ENCODE measurements around the gene KLHL9. TPM values are rescaled to one million over a fixed set of nuclear protein-coding genes. Genes with fewer than 3 reads are reported as not detected.

KLHL9 gene
- total RNA-seq, 2 donors from 2014 or later = 21.9 to 24.2 TPM

DNA sequence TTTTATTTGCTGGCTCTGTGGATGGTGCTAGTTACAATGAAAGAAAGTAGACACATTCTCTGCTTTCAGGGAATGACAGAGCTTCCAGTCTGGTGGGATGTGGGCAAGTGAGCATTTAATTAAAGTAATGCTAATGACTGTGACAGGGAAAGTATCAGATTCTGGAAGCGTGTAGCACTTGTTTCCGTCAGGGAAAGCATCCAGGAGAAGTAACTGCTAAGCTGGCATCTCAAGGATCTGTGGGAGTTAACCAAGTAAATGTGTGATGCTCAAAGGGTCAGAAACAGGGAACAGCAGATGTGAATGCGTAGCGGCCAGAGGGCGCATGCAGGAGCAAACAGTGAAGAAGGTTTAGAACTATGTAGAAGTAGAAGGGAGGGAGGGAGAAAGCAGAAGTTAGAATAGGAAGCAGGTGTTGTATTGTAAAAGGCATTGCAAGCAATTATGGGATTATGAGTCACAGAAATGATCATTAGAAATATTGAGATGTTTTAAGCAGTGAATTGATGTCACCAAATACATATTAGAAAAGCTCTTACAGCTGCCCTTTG lies 12.2 kb downstream of the KLHL9 start:
- intact Hi-C loops (cut with DNase I) = loop anchor here (10.0 kb wide), 2 partner anchors 72 to 462 kb away; no protein-coding TSS in a partner anchor

GRCh38 chr9:21320465-21320864 lies 14.7 kb downstream of the KLHL9 start:
- no peak for DNase-seq (ENCODE audit: low spot score)
- intact Hi-C loops (cut with DNase I) = loop anchor here (10.0 kb wide), 2 partner anchors 74 to 464 kb away; no protein-coding TSS in a partner anchor

More for the DNA sequence above, 12.2 kb downstream of the KLHL9 start:
- DNase-seq (ENCODE audit: low spot score) = no peak

DNA sequence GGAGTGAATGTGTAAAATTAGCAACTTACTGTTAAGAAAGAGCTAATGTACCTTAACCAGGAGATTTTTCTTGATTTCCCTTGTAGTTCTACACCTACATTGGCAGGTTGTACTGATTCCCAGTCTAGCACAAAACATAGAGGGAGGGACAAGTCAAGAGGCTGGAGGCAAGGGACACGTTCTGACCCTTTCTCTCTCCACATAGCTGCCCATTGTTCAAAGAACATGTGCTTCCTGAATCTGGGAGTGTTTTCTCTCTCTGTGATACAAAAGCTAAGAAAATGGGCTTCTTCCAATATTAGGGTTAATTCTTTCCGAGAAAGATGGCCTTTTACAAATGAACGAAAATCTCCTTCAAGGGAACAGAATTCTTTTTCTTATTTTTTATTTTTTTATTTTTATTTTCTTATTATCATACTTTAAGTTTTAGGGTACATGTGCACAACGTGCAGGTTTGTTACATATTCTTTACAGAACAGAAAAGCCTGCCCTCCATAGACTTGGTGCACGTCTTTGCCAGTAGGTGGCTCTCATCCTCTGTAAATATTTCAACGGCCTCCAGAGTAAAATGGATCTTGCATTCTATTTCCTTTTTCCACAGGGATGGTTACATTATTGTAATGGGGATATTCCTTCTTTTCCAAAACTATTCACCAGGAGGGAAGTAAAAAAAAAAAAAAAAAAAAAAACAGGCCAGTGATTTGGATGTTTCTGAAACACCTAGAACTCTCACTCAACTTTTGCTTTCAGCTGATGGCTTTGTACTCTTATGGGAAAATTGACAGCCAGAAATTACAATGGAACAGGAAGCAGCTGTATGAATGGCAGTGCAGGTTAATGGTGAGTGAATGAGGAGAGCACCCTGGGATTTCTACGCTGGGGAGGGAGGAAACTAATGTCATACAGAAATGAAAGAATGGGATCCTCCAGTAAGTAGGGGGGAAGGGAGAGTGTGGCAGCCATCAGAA lies 17.0 kb downstream of the KLHL9 start:
- intact Hi-C loops (cut with DNase I) = no loop called here
- DNase-seq (ENCODE audit: low spot score) = no peak

GRCh38 chr9:21316860-21317259 lies 18.3 kb downstream of the KLHL9 start:
- DNase-seq (ENCODE audit: low spot score) = no peak
- intact Hi-C loops (cut with DNase I) = no loop called here

- no peak for DNase-seq (ENCODE audit: low spot score)
- intact Hi-C loops (cut with DNase I) = no loop called here
Observed at GRCh38 chr9:21316032-21316842, 19.0 kb downstream of the KLHL9 start.

DNA sequence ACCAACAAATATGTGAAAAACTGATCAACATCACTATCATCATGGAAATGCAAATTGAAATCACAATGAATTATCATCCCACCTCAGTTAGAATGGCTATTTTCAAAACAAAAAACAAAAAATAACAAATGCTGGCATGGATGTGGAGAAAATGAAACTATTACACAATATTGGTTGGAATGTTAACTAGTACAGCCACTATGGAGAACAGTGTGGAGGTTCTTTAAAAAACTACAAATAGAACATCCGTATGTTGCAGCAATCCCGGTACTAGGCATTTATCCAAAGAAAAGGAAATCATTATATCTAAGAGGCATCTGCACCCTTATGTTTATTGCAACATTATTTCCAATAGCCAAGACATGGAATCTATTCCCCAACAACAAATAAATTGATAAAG lies 21.1 kb downstream of the KLHL9 start:
- DNase-seq (ENCODE audit: low spot score) = no peak
- intact Hi-C loops (cut with DNase I) = no loop called here

- intact Hi-C loops (cut with DNase I) = no loop called here
- DNase-seq (ENCODE audit: low spot score) = no peak
Observed at GRCh38 chr9:21311889-21312288, 23.3 kb downstream of the KLHL9 start.

DNA sequence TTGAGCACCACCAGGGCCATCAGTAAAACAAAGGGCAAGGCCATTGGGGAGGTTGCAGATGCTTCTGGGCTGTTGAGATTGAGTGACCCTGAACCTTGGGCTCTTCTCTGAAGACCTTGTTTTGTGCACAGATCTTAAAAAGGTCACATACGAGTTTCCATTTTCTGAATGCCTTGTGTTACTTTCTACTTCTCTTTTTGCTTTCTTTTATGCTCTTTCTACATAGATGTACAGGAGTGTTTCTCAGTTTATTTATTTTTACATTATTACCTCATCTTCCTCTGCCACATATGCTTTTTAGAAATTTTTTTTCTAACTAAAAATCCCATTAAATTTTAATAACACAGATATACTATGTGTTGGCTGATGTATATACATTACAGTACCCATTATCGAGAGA lies 30.0 kb downstream of the KLHL9 start, which contains the start of gene IFNA5:
IFNA5 (minus strand) TSS at position 101 of the 400 bp plus-strand sequence; CDS start at position 44, 57 bp downstream.
- intact Hi-C loops (cut with DNase I) = no loop called here
- no peak for DNase-seq (ENCODE audit: low spot score)

GRCh38 chr9:21295992-21296391 lies 39.2 kb downstream of the KLHL9 start:
- intact Hi-C loops (cut with DNase I) = no loop called here
- no peak for DNase-seq (ENCODE audit: low spot score)

- intact Hi-C loops (cut with DNase I) = no loop called here
- DNase-seq (ENCODE audit: low spot score) = no peak
Observed at GRCh38 chr9:21294904-21295538, 40.2 kb downstream of the KLHL9 start.

GRCh38 chr9:21294364-21294774 lies 40.8 kb downstream of the KLHL9 start:
- intact Hi-C loops (cut with DNase I) = no loop called here
- no peak for DNase-seq (ENCODE audit: low spot score)

GRCh38 chr9:21289848-21290247 lies 45.4 kb downstream of the KLHL9 start:
- DNase-seq (ENCODE audit: low spot score) = no peak
- intact Hi-C loops (cut with DNase I) = no loop called here

DNA sequence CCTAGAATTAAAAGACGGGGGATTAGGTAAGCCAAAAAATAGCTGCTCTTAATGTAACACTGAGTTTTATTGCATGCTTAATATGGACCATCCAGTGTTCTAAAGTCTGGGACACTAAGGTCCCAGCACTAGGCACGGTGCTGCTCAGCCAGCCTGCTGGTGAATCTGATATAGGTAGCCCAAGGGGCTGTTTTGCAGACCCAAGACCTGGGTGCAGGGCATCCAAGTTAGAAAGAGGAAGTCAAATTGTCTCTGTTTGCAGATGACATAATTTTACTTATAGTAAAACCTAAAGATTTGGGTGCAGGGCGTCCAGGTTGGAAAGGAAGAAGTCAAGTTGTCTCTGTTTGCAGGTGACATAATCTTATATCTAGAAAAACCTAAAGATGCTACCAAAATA lies 47.9 kb downstream of the KLHL9 start:
- DNase-seq (ENCODE audit: low spot score) = no peak
- intact Hi-C loops (cut with DNase I) = no loop called here

DNA sequence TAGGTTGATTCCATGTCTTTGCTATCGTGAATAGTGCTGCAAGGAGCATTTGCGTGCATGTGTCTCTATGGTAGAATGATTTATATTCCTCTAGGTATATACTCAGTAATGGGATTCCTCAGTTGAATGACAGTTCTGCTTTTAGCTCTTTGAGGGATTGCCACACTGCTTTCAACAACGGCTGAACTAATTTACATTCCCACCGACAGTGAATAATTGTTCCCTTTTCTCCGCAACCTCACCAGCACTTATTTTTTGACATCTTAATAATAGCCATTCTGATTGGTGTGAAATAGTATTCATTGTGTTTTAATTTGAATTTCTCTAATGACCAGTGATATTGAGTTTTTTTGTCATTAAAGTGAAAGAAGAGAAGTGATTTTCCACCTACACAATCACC lies 48.5 kb downstream of the KLHL9 start:
- no peak for DNase-seq (ENCODE audit: low spot score)
- intact Hi-C loops (cut with DNase I) = no loop called here

GRCh38 chr9:21286099-21286498 lies 49.1 kb downstream of the KLHL9 start:
- intact Hi-C loops (cut with DNase I) = no loop called here

GRCh38 chr9:21281275-21281674 lies 53.9 kb downstream of the KLHL9 start:
- DNase-seq (ENCODE audit: low spot score) = no peak
- intact Hi-C loops (cut with DNase I) = no loop called here

More at GRCh38 chr9:21286099-21286498, 49.1 kb downstream of the KLHL9 start:
- DNase-seq (ENCODE audit: low spot score) = no peak
